Measurements from ENCODE around the gene RBM5. TPM values are rescaled to one million over a fixed set of nuclear protein-coding genes. Genes with fewer than 3 reads are reported as not detected.

Gene RBM5
- total and polyA plus RNA-seq, 3 experiments from 2014 or later, result 36.9 to 136 (median 127) TPM

DNA sequence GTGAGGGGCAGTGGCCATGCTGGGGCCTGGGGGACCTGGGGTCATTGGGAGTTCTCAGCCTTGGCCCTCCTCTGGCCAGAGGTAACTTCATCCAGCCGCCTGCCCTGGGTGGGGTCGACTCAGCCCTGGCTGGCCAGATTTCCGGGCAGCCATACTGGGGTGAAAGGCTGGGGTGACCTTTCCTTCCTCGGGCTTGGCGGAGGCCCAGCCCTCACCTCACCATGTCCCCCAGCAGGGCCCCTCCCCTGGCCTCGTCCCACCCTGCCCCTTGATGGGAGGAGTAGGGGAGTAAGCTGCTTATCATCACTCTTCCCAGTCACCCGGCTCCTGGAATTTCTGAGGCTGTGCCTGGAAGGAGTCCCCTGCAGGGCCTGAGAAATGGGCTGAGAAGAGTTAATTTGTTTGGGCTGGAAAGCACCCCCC is 71.9 kb downstream of the RBM5 start:
- no peaks in the 10 kb centered on the region for H3K9me3 Mint-ChIP-seq
- peaks cover 13% of the 10 kb centered on the region for H3K27me3 ChIP-seq (ENCODE audit: insufficient read depth, low read length, poor library complexity, severe bottlenecking)
- no peak overlapping the region for H3K4me3 ChIP-seq (ENCODE audit: low read length)
- no peak overlapping the region for H3K27ac Mint-ChIP-seq
- ChIA-PET CTCF (no interaction called here), POLR2A (interaction anchor here (0.5 kb wide), 1 partner anchor 273 kb away, joined by 5 read pairs; no protein-coding TSS in a partner anchor)
- no peak for DNase-seq
- H3K27me3 Mint-ChIP-seq, result peaks cover 13 to 23% of the 10 kb centered on the region in 2 donors
- H3K36me3 ChIP-seq (ENCODE audit: insufficient read depth, low read length), result no peaks in the 10 kb centered on the region
- H3K4me1 Mint-ChIP-seq, result peaks cover 0 to 7% (median 5%) of the 10 kb centered on the region in 3 donors
- no peak overlapping the region for H3K27ac ChIP-seq (ENCODE audit: low read depth, low read length)
- H3K4me3 Mint-ChIP-seq, result no peak overlapping the region
- H3K4me1 ChIP-seq (ENCODE audit: insufficient read depth, low read length), result peaks cover 10% of the 10 kb centered on the region
- no peaks in the 10 kb centered on the region for H3K36me3 Mint-ChIP-seq
- H3K9me3 ChIP-seq (ENCODE audit: low read length), result no peaks in the 10 kb centered on the region

DNA sequence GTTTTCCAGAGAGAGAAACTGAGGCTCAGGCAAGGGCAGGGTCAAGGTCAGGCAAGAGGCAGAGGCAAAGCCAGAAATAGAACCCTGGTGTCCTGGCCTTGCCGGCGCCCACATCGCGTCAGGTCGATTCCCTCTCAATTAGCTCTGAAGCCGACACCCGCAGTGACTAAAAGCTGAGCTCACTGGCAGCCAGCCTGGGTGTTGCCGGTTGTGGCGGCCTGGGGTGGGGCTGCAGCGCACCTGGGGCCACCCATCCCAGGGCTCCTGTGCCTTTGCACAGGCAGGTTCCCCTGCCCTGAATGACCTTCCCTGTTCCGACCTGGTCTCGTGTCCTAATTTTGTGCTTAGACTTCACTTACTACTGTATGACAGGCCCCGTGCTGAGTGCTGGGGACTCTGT is 72.6 kb downstream of the RBM5 start:
- Mint-ChIP-seq H3K27ac (no peak overlapping the region), H3K27me3 (peaks cover 8 to 15% of the 10 kb centered on the region in 2 donors), H3K4me3 (no peak overlapping the region), H3K4me1 (no peaks in the 10 kb centered on the region), H3K36me3 (no peaks in the 10 kb centered on the region), H3K9me3 (no peaks in the 10 kb centered on the region)
- peaks cover 5% of the 10 kb centered on the region for H3K27me3 ChIP-seq (ENCODE audit: insufficient read depth, low read length, poor library complexity, severe bottlenecking)
- CTCF ChIA-PET, result no interaction called here
- no peak overlapping the region for H3K4me3 ChIP-seq (ENCODE audit: low read length)
- no peaks in the 10 kb centered on the region for H3K9me3 ChIP-seq (ENCODE audit: low read length)
- POLR2A ChIA-PET, result no interaction called here
- DNase-seq, result no peak
- no peak overlapping the region for H3K27ac ChIP-seq (ENCODE audit: low read depth, low read length)
- H3K36me3 ChIP-seq (ENCODE audit: insufficient read depth, low read length), result no peaks in the 10 kb centered on the region
- H3K4me1 ChIP-seq (ENCODE audit: insufficient read depth, low read length), result peaks cover 2% of the 10 kb centered on the region

DNA sequence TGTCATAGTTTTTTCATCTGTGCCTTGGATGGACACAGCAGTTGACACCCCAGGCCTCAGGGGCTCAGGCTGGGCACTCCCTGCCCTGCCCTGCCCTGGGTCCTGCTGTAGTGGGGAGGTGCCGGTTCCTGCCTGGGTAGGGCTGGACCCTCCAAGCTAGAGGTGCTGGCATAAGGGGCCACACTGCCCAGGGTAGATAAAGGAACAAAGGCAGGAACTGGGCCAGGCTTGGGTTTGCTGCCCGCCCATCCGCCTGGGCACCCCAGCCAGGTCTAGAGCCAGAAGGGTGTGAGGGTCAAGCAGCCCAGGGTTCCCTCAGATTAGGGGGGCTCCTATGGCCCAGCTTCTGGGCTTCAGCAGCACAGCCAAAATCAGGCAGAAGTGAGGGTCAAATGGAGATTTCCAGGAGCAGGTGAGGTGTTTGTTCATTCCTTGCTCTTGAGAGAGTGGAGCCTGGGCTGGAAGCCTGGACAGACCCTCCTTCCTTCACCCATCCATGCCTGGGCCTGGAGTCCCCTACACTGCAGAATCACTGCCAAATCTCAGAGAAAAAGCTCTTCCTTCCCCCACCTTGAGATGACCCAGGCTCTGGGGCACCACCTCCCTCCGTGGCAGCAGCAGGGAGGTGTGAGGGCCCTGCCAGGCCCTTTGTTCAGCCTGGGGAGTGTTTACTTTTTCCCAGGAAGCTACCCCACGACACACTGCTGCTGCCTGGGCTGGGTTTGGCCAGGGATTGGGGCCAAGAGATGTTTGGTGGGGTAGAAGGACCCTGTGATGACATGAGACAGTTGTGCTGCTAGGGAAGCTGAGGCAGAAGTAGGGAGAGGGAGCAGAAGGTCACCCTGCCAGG is 73.5 kb downstream of the RBM5 start:
- POLR2A ChIA-PET, result no interaction called here
- CTCF ChIA-PET, result no interaction called here
- H3K4me3 Mint-ChIP-seq, result no peak overlapping the region

DNA sequence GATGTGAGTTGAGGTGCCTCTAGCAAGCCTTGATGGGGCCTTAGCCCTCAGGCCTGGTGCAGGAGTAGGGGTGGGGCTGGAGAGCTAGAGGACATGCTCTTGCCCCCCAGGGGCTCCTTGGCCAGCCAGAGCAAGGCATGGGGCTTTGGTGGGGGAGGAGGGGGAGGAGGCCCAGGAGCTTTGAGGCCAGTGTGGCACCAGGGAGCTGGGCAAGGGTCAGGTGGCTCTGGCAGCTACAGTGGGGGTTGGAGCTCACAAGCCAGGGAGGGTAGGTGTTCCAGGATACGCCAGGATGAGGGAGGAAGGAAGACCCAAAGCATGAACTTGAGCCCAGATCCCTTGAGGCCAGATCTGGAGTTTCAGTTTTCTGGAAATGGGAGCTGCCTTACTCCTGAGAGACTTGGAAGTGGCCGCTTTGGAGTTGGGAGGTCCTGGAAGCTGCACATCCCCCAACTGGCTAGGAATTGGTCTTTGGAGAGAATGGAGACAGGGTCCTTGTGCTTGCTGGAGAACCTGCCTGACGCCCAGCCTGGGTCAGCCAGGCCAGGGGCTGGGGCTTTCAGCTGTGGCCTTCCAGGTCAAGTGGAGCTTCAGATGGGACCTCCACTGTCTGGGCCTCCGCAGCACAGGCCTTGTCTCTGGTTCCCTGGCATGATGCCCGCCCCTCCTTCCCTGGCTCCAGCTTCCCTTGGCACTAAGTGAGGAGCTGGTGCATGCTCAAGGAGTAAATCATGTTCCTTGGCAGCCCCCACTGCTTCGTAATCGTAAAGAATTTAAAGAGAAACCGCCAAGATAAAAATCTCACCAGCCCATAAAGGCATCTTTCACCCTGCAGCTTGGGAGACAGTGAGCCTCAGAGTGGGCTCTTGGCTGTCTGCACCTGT is 75.1 kb downstream of the RBM5 start:
- H3K9me3 Mint-ChIP-seq, result no peaks in the 10 kb centered on the region
- H3K27me3 ChIP-seq (ENCODE audit: insufficient read depth, low read length, poor library complexity, severe bottlenecking), result no peaks in the 10 kb centered on the region
- H3K36me3 Mint-ChIP-seq, result no peaks in the 10 kb centered on the region
- H3K4me3 Mint-ChIP-seq, result no peak overlapping the region
- no peaks in the 10 kb centered on the region for H3K9me3 ChIP-seq (ENCODE audit: low read length)
- ChIA-PET POLR2A (interaction anchor here (0.6 kb wide), 1 partner anchor 183 kb away, joined by 5 read pairs; no protein-coding TSS in a partner anchor), CTCF (no interaction called here)
- H3K27ac ChIP-seq (ENCODE audit: low read depth, low read length), result no peak overlapping the region
- DNase-seq, result no peak
- peak overlapping the region in 1 of 8 donors; percentile 34 for H3K27ac Mint-ChIP-seq
- peaks cover 2 to 4% of the 10 kb centered on the region in 2 donors for H3K27me3 Mint-ChIP-seq
- no peaks in the 10 kb centered on the region for H3K4me1 ChIP-seq (ENCODE audit: insufficient read depth, low read length)
- H3K36me3 ChIP-seq (ENCODE audit: insufficient read depth, low read length), result no peaks in the 10 kb centered on the region
- no peaks in the 10 kb centered on the region for H3K4me1 Mint-ChIP-seq
- H3K4me3 ChIP-seq (ENCODE audit: low read length), result no peak overlapping the region

More for the DNA sequence above, 73.5 kb downstream of the RBM5 start:
- Histone ChIP-seq H3K27me3 (ENCODE audit: insufficient read depth, low read length, poor library complexity, severe bottlenecking) (no peaks in the 10 kb centered on the region), H3K4me3 (ENCODE audit: low read length) (no peak overlapping the region), H3K4me1 (ENCODE audit: insufficient read depth, low read length) (no peaks in the 10 kb centered on the region), H3K27ac (ENCODE audit: low read depth, low read length) (no peak overlapping the region), H3K36me3 (ENCODE audit: insufficient read depth, low read length) (no peaks in the 10 kb centered on the region), H3K9me3 (ENCODE audit: low read length) (no peaks in the 10 kb centered on the region)
- Mint-ChIP-seq H3K27me3 (peaks cover 7 to 14% of the 10 kb centered on the region in 2 donors), H3K36me3 (no peaks in the 10 kb centered on the region), H3K9me3 (no peaks in the 10 kb centered on the region), H3K4me1 (no peaks in the 10 kb centered on the region), H3K27ac (no peak overlapping the region)
- no peak for DNase-seq

DNA sequence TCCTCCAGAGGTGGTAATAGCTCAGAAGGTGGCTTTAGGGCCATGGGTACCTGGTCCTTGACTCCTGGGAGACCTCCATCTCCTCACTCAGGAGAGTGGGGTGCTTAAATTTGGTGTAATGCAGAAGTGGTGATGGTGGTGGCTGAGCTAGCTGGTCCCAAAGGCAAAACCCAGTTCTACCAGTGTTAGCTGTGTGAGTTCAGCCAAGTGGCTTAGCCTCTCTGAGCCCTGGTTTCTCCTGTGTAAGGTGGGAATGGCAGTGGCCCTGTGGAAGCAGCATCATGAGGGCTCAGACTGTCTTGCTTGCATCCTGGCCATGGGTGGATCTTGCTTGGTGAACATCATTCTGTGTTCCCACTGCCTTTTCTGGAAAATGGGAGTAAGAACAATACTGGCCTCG is 75.8 kb downstream of the RBM5 start:
- H3K36me3 ChIP-seq (ENCODE audit: insufficient read depth, low read length), result no peaks in the 10 kb centered on the region
- Mint-ChIP-seq H3K36me3 (no peaks in the 10 kb centered on the region), H3K4me3 (no peak overlapping the region), H3K27me3 (peaks cover 0 to 1% of the 10 kb centered on the region in 2 donors), H3K9me3 (no peaks in the 10 kb centered on the region), H3K27ac (peak overlapping the region in 1 of 8 donors; percentile 34), H3K4me1 (no peaks in the 10 kb centered on the region)
- H3K4me3 ChIP-seq (ENCODE audit: low read length), result no peak overlapping the region
- ChIA-PET CTCF (no interaction called here), POLR2A (interaction anchor here (0.6 kb wide), 1 partner anchor 182 kb away, joined by 5 read pairs; no protein-coding TSS in a partner anchor)
- H3K4me1 ChIP-seq (ENCODE audit: insufficient read depth, low read length), result no peaks in the 10 kb centered on the region
- no peak for DNase-seq
- H3K27ac ChIP-seq (ENCODE audit: low read depth, low read length), result no peak overlapping the region
- H3K27me3 ChIP-seq (ENCODE audit: insufficient read depth, low read length, poor library complexity, severe bottlenecking), result no peaks in the 10 kb centered on the region
- no peaks in the 10 kb centered on the region for H3K9me3 ChIP-seq (ENCODE audit: low read length)

DNA sequence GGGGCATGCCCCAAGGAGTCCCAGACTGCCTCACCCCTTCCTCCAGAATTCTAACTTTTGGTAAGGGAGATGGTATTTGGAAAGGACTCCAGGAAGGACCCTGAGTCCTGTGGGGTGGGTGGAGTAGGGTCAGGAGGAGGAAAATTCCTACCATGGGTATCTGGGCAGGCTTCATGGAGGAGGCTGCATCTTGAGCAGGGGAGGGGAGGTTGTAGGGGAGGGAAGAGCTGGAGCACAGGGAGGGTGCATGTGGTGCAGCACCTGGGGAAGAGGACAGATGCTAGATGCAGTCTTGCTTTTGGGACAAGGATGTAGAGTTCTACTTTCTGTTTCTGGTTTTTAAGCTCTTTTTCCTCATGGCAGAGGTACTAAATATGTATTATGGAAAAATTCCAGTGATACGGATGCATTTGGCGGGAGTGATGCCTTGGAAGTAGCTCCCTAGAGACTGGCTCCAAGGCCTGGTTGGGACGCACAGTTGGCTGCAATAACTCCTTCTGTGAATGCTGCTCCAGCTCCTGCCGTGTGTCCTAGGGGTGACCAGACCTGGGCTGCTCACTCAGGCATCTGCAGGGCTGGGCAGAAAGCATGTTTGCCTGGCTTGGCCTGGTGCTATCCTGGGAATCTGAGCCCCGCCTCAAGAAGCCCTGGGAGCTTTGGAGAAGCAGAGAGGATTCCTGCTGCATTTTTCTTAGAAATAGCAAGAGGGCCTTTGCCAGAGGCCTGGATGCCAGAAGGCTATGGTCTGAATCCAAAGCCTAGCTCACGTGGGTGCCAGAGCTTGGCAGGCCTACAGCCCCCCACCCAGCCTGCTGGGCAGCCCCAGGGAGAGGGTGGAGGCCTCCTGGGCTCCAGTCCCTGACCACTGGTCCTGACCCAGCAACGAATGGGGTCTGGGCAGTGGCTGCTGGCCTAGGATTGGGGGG is 76.5 kb downstream of the RBM5 start:
- Histone ChIP-seq H3K27me3 (ENCODE audit: insufficient read depth, low read length, poor library complexity, severe bottlenecking) (no peaks in the 10 kb centered on the region), H3K4me3 (ENCODE audit: low read length) (no peak overlapping the region), H3K36me3 (ENCODE audit: insufficient read depth, low read length) (no peaks in the 10 kb centered on the region), H3K4me1 (ENCODE audit: insufficient read depth, low read length) (no peaks in the 10 kb centered on the region), H3K9me3 (ENCODE audit: low read length) (no peaks in the 10 kb centered on the region), H3K27ac (ENCODE audit: low read depth, low read length) (no peak overlapping the region)
- Mint-ChIP-seq H3K27ac (peak overlapping the region in 1 of 8 donors; percentile 81), H3K4me3 (no peak overlapping the region), H3K27me3 (peaks cover 0 to 1% of the 10 kb centered on the region in 2 donors), H3K36me3 (no peaks in the 10 kb centered on the region), H3K4me1 (no peaks in the 10 kb centered on the region), H3K9me3 (no peaks in the 10 kb centered on the region)
- ChIA-PET CTCF (interaction anchor here (1.2 kb wide), 1 partner anchor 18 kb away, joined by 3 read pairs; no protein-coding TSS in a partner anchor), POLR2A (no interaction called here)
- no peak for DNase-seq

DNA sequence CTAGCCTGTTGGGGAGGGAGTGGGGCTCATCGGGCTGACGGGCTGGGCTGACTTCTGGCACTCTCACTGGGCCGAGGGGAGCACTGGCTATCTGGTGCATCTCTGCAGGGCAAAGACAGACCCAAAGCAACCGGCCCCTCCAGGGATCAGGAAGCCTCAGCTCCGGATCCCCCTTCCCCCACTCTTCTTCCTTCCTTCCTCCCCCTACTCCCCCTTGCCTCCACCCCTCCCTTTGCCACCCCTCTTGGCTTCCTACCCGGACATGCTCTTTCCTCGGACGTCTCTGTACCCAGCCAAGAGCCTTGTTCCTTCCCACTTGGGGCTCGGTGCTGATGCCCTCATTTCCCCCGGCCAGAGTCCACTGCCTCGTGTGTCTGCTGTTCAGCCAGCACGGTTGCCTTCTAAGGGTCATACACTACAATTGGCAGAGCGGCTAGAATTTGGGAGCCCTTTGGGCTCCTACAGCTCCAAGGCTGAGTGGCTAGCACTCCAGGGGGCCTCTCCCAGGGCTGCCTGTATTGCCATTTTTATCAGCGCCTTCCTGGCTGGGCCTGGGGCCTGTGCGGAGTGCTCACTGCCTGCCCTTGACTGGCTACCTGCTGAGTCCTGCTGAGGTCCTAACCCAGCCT is 77.3 kb downstream of the RBM5 start:
- Histone ChIP-seq H3K27ac (ENCODE audit: low read depth, low read length) (no peak overlapping the region), H3K4me1 (ENCODE audit: insufficient read depth, low read length) (no peaks in the 10 kb centered on the region), H3K9me3 (ENCODE audit: low read length) (no peaks in the 10 kb centered on the region), H3K4me3 (ENCODE audit: low read length) (no peak overlapping the region), H3K27me3 (ENCODE audit: insufficient read depth, low read length, poor library complexity, severe bottlenecking) (no peaks in the 10 kb centered on the region), H3K36me3 (ENCODE audit: insufficient read depth, low read length) (no peaks in the 10 kb centered on the region)
- ChIA-PET CTCF (interaction anchor here (1.2 kb wide), 1 partner anchor 17 kb away, joined by 3 read pairs; no protein-coding TSS in a partner anchor), POLR2A (no interaction called here)
- no peak for DNase-seq
- no peak overlapping the region for H3K27ac Mint-ChIP-seq
- H3K36me3 Mint-ChIP-seq, result no peaks in the 10 kb centered on the region
- H3K9me3 Mint-ChIP-seq, result no peaks in the 10 kb centered on the region
- peaks cover 0 to 1% of the 10 kb centered on the region in 2 donors for H3K27me3 Mint-ChIP-seq
- no peak overlapping the region for H3K4me3 Mint-ChIP-seq
- H3K4me1 Mint-ChIP-seq, result no peaks in the 10 kb centered on the region

Measured in CD8-positive, alpha-beta memory T cell (primary cell).